Activated CD8-positive, alpha-beta T cell treated with anti-CD3 and anti-CD28 coated beads, Interleukin-2, amount 10 ng/mL, durations not matched to agents 7 days and 5 days (primary cell): ENCODE results near the gene POLQ. TPM values are rescaled to one million over a fixed set of nuclear protein-coding genes. Genes with fewer than 3 reads are reported as not detected.

Experiments
- ATAC-seq: fragments of 150-1000 bp; cut with Tn5 transposase; one replicate; pipeline ENCODE4 v1.10.0; 2021; ENCODE audit warnings: moderate library complexity
- CTCF ChIA-PET: fragments of 350-600 bp; sonication (Branson Sonifier 250); formaldehyde crosslinking; loops from one replicate; lab custom pipeline; 2021; ENCODE audit warnings: antibody characterized with exemption; lab: Charles Lee
- POLR2A ChIA-PET: fragments of 350-600 bp; sonication (Branson Sonifier 250); formaldehyde crosslinking; loops from one replicate; lab custom pipeline; 2021; ENCODE audit warnings: antibody characterized with exemption; lab: Charles Lee
- DNase-seq: peaks from one replicate; pipeline ENCODE4 v3.0.0-alpha.2; 2020
- H3K27ac Mint-ChIP-seq: one replicate; pipeline ENCODE4 v1.8.0; 2021; ENCODE audit warnings: mild to moderate bottlenecking, mixed read lengths
- H3K27me3 Mint-ChIP-seq: one replicate; pipeline ENCODE4 v1.8.0; 2021; ENCODE audit warnings: low read depth, mixed read lengths
- H3K36me3 Mint-ChIP-seq: one replicate; pipeline ENCODE4 v1.8.0; 2021; ENCODE audit warnings: low read depth, mixed read lengths
- H3K4me1 Mint-ChIP-seq: one replicate; pipeline ENCODE4 v1.8.0; 2021; ENCODE audit warnings: low read depth, mixed read lengths
- H3K4me3 Mint-ChIP-seq: one replicate; pipeline ENCODE4 v1.8.0; 2021; ENCODE audit warnings: mild to moderate bottlenecking, mixed read lengths
- H3K9me3 Mint-ChIP-seq: one replicate; pipeline ENCODE4 v1.8.0; 2022; ENCODE audit warnings: mixed read lengths; ENCODE audit not compliant: insufficient read depth
- total RNA-seq, 2 experiments: library from RNA; stranded (reverse); gene quantifications; one replicate each; pipeline ENCODE4 v1.2.3, GENCODE V29; 2021

Gene POLQ
- total RNA-seq, 2 experiments from 2014 or later, result 35.5 to 35.6 TPM

- H3K4me3 Mint-ChIP-seq, result no peak overlapping the region
- ChIA-PET CTCF (no interaction called here), POLR2A (no interaction called here)
- peaks cover 6% of the 10 kb centered on the region for H3K4me1 Mint-ChIP-seq
- H3K27ac Mint-ChIP-seq, result no peak overlapping the region
- H3K27me3 Mint-ChIP-seq, result peaks cover 4% of the 10 kb centered on the region
- no peaks in the 10 kb centered on the region for H3K36me3 Mint-ChIP-seq
- ATAC-seq (no peak), DNase-seq (no peak)
- no peaks in the 10 kb centered on the region for H3K9me3 Mint-ChIP-seq
These were observed 7.0 kb upstream of the POLQ start for GRCh38 chr3:121552797-121553196.

DNA sequence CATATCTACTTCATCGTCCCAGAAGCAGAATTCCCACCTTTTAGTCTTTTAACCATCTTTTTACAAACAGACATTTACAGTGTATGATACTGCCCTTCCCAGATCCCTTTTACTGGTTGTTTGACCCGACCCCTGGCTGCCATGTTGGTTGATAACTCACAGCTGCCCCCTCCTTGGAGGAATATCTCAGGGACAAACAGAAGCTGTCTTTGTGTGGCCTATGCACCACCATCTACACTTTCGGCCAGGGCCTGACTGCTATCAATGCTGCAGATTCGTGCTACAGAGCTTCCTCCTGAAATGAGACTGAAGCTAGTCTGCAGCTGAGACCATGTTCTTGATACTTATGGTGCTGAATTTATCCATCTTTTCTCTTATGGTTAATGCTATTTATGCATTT is 6.6 kb upstream of the POLQ start:
- DNase-seq (no peak), ATAC-seq (no peak)
- Mint-ChIP-seq H3K9me3 (no peaks in the 10 kb centered on the region), H3K4me3 (no peak overlapping the region), H3K27me3 (peaks cover 4% of the 10 kb centered on the region), H3K27ac (no peak overlapping the region), H3K36me3 (no peaks in the 10 kb centered on the region), H3K4me1 (peaks cover 6% of the 10 kb centered on the region)
- POLR2A ChIA-PET, result no interaction called here
- CTCF ChIA-PET, result no interaction called here

- CTCF ChIA-PET, result interaction anchor here (0.9 to 3.8 kb wide), 5 partner anchors 715 to 1483 kb away, joined by 3 to 20 read pairs (median 11); partner anchors contain the start of gene FAM162A
- ATAC-seq (peak; percentile 40), DNase-seq (no peak)
- no peaks in the 10 kb centered on the region for H3K9me3 Mint-ChIP-seq
- H3K27me3 Mint-ChIP-seq, result no peaks in the 10 kb centered on the region
- peaks cover 29% of the 10 kb centered on the region for H3K4me1 Mint-ChIP-seq
- H3K27ac Mint-ChIP-seq, result peak overlapping the region; percentile 90
- POLR2A ChIA-PET, result interaction anchor here (0.9 to 2.6 kb wide), 7 partner anchors 116 to 871 kb away, joined by 3 to 10 read pairs (median 5); partner anchors contain the start of genes FAM162A, GOLGB1, HCLS1 and MIX23
- H3K4me3 Mint-ChIP-seq, result peak overlapping the region; percentile 85
- peaks cover 33% of the 10 kb centered on the region for H3K36me3 Mint-ChIP-seq
These were observed 677 bp downstream of the POLQ start for GRCh38 chr3:121545049-121545573.

DNA sequence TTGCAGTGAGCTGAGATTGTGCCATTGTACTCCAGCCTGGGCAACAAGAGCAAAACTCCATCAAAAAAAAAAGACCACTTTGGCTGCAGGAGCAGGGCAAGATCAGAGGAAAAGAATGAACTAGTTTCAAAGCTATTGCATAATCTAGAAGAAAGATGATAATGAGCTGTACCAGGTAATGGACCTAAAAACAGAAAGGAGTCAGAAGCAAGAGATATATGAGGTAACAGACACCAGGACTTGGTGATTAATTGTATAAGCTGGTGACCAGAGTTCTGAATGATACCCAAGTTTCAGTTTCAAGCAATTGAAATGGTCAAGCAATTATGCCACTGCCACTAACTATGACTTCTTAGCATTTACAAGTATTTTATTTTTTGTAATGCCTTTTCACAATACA is 2.9 kb downstream of the POLQ start:
- Mint-ChIP-seq H3K4me3 (no peak overlapping the region), H3K9me3 (no peaks in the 10 kb centered on the region), H3K27ac (no peak overlapping the region), H3K4me1 (peaks cover 29% of the 10 kb centered on the region), H3K27me3 (no peaks in the 10 kb centered on the region), H3K36me3 (peaks cover 46% of the 10 kb centered on the region)
- CTCF ChIA-PET, result interaction anchor here (1.1 kb wide), 1 partner anchor 757 kb away, joined by 3 read pairs; no protein-coding TSS in a partner anchor
- no peak for ATAC-seq
- DNase-seq, result no peak
- POLR2A ChIA-PET, result interaction anchor here (0.6 to 1.0 kb wide), 2 partner anchors 147 to 292 kb away, joined by 3 read pairs; partner anchors contain the start of genes EAF2 and IQCB1

- Mint-ChIP-seq H3K36me3 (peaks cover 64% of the 10 kb centered on the region), H3K9me3 (no peaks in the 10 kb centered on the region), H3K27me3 (no peaks in the 10 kb centered on the region), H3K4me1 (no peaks in the 10 kb centered on the region), H3K27ac (no peak overlapping the region), H3K4me3 (no peak overlapping the region)
- CTCF ChIA-PET, result no interaction called here
- DNase-seq (no peak), ATAC-seq (no peak)
- POLR2A ChIA-PET, result no interaction called here
These were observed 14.5 kb downstream of the POLQ start for GRCh38 chr3:121531269-121531668.

DNA sequence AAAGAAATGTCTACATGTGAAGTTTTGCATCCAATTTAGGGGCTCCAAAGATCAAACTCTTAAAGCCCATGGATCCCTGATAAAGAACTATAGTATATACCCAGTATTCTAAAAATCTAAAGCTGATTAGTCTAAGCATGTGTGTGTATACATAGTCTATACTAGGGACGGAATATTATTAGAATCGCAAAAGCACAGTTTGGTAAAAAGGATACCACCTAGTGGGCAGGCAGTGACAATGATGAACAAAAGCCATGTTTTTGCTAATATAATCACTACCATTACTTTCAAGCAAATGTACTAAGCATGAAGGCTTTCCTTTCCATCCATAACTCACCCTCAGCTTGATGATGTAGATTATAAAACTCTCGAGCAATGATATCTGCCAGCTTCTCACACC is 16.5 kb downstream of the POLQ start:
- Mint-ChIP-seq H3K4me1 (no peaks in the 10 kb centered on the region), H3K36me3 (peaks cover 66% of the 10 kb centered on the region), H3K27ac (no peak overlapping the region), H3K4me3 (no peak overlapping the region), H3K27me3 (no peaks in the 10 kb centered on the region), H3K9me3 (no peaks in the 10 kb centered on the region)
- ChIA-PET CTCF (interaction anchor here (0.7 to 2.0 kb wide), 2 partner anchors 13 to 180 kb away, joined by 3 to 6 read pairs; no protein-coding TSS in a partner anchor), POLR2A (no interaction called here)
- DNase-seq (no peak), ATAC-seq (no peak)

GRCh38 chr3:121520510-121520909 is 25.3 kb downstream of the POLQ start:
- H3K27ac Mint-ChIP-seq, result no peak overlapping the region
- POLR2A ChIA-PET, result no interaction called here
- no peak overlapping the region for H3K4me3 Mint-ChIP-seq
- no peak for ATAC-seq
- no peak for DNase-seq
- no peaks in the 10 kb centered on the region for H3K4me1 Mint-ChIP-seq
- no peaks in the 10 kb centered on the region for H3K27me3 Mint-ChIP-seq
- CTCF ChIA-PET, result no interaction called here
- H3K36me3 Mint-ChIP-seq, result peaks cover 73% of the 10 kb centered on the region
- peaks cover 10% of the 10 kb centered on the region for H3K9me3 Mint-ChIP-seq

GRCh38 chr3:121517953-121518655 is 27.7 kb downstream of the POLQ start:
- Mint-ChIP-seq H3K27ac (no peak overlapping the region), H3K4me3 (no peak overlapping the region), H3K27me3 (no peaks in the 10 kb centered on the region), H3K4me1 (no peaks in the 10 kb centered on the region), H3K9me3 (peaks cover 10% of the 10 kb centered on the region), H3K36me3 (peaks cover 75% of the 10 kb centered on the region)
- POLR2A ChIA-PET, result no interaction called here
- ATAC-seq (no peak), DNase-seq (no peak)
- CTCF ChIA-PET, result no interaction called here

DNA sequence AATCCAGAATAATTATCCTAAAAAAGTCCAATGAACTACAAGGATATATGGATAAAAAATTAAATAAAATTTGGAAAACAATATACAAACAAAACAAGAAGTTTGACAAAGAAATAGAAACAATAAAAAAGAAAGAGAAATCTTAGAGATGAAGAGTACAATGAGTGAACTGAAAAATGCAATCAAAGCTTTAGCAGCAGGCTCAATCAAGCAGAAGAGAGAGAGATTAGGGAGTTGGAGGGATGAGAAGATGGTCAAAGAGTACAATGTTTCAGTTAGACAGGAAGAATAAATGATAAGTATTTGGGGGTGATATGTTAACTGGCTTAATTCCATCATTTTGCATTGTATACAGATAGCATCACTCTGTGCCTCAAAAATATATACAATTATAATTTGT is 29.9 kb downstream of the POLQ start:
- Mint-ChIP-seq H3K4me1 (no peaks in the 10 kb centered on the region), H3K9me3 (peaks cover 10% of the 10 kb centered on the region), H3K27me3 (no peaks in the 10 kb centered on the region), H3K4me3 (no peak overlapping the region), H3K27ac (no peak overlapping the region), H3K36me3 (peaks cover 63% of the 10 kb centered on the region)
- ATAC-seq (no peak), DNase-seq (no peak)
- ChIA-PET POLR2A (no interaction called here), CTCF (interaction anchor here (2.0 kb wide), 1 partner anchor 13 kb away, joined by 6 read pairs; no protein-coding TSS in a partner anchor)

- H3K4me1 Mint-ChIP-seq, result no peaks in the 10 kb centered on the region
- H3K27me3 Mint-ChIP-seq, result no peaks in the 10 kb centered on the region
- H3K27ac Mint-ChIP-seq, result no peak overlapping the region
- ATAC-seq (no peak), DNase-seq (no peak)
- peaks cover 60% of the 10 kb centered on the region for H3K36me3 Mint-ChIP-seq
- no peak overlapping the region for H3K4me3 Mint-ChIP-seq
- peaks cover 10% of the 10 kb centered on the region for H3K9me3 Mint-ChIP-seq
- ChIA-PET CTCF (interaction anchor here (2.0 kb wide), 1 partner anchor 14 kb away, joined by 6 read pairs; no protein-coding TSS in a partner anchor), POLR2A (no interaction called here)
These were observed 30.5 kb downstream of the POLQ start for GRCh38 chr3:121515313-121515712.

- no peak overlapping the region for H3K27ac Mint-ChIP-seq
- DNase-seq, result no peak
- H3K9me3 Mint-ChIP-seq, result peaks cover 10% of the 10 kb centered on the region
- CTCF ChIA-PET, result no interaction called here
- no peak for ATAC-seq
- POLR2A ChIA-PET, result no interaction called here
- H3K4me1 Mint-ChIP-seq, result no peaks in the 10 kb centered on the region
- H3K4me3 Mint-ChIP-seq, result no peak overlapping the region
- H3K27me3 Mint-ChIP-seq, result no peaks in the 10 kb centered on the region
- peaks cover 60% of the 10 kb centered on the region for H3K36me3 Mint-ChIP-seq
These were observed 31.3 kb downstream of the POLQ start for GRCh38 chr3:121514496-121514895.

- DNase-seq (no peak), ATAC-seq (no peak)
- CTCF ChIA-PET, result no interaction called here
- POLR2A ChIA-PET, result no interaction called here
- Mint-ChIP-seq H3K27ac (no peak overlapping the region), H3K27me3 (no peaks in the 10 kb centered on the region), H3K4me1 (no peaks in the 10 kb centered on the region), H3K9me3 (no peaks in the 10 kb centered on the region), H3K36me3 (peaks cover 45% of the 10 kb centered on the region), H3K4me3 (no peak overlapping the region)
These were observed 37.4 kb downstream of the POLQ start for GRCh38 chr3:121508389-121508788.
